Epithelial cell of esophagus (primary cell): ENCODE measurements around the gene GRIK1.

Source experiments
- DNase-seq: peaks from one replicate; pipeline ENCODE4 v3.0.0; 2010; ENCODE audit warnings: low read depth
- H3K4me3 ChIP-seq: 2 replicates; pipeline ENCODE4 v1.5.1; 2011; ENCODE audit warnings: mild to moderate bottlenecking, low read length, control low read depth
- CTCF ChIP-seq: IDR thresholded peaks from 2 replicates; pipeline ENCODE4 v1.5.1; 2011; ENCODE audit warnings: low read depth, mild to moderate bottlenecking, low read length, control low read depth, inconsistent platforms; ENCODE audit not compliant: insufficient read depth; ENCODE audit errors: missing control alignments

Gene GRIK1

GRCh38 chr21:29711236-29711635, 228.6 kb downstream of the GRIK1 start:
- H3K4me3 ChIP-seq = no peak overlapping the region
- peak; percentile 15 for DNase-seq
- no peak for TF ChIP-seq CTCF

GRCh38 chr21:29710498-29710897, 229.3 kb downstream of the GRIK1 start:
- TF ChIP-seq CTCF = no peak
- DNase-seq = no peak

GRCh38 chr21:29708401-29708800, 231.4 kb downstream of the GRIK1 start:
- DNase-seq = no peak

More at GRCh38 chr21:29710498-29710897, 229.3 kb downstream of the GRIK1 start:
- no peak overlapping the region for H3K4me3 ChIP-seq

GRCh38 chr21:29704719-29705118, 235.1 kb downstream of the GRIK1 start:
- no peak overlapping the region for H3K4me3 ChIP-seq
- DNase-seq = no peak
- no peak for TF ChIP-seq CTCF

More at GRCh38 chr21:29708401-29708800, 231.4 kb downstream of the GRIK1 start:
- no peak for TF ChIP-seq CTCF
- no peak overlapping the region for H3K4me3 ChIP-seq

GRCh38 chr21:29701676-29702075, 238.1 kb downstream of the GRIK1 start:
- TF ChIP-seq CTCF = no peak
- DNase-seq = no peak
- no peak overlapping the region for H3K4me3 ChIP-seq

GRCh38 chr21:29697555-29698193, 242.1 kb downstream of the GRIK1 start:
- no peak for TF ChIP-seq CTCF
- no peak for DNase-seq
- H3K4me3 ChIP-seq = no peak overlapping the region

- no peak for DNase-seq
- H3K4me3 ChIP-seq = no peak overlapping the region
- TF ChIP-seq CTCF = no peak
Measured at GRCh38 chr21:29696937-29697336, 242.9 kb downstream of the GRIK1 start.
